Smooth muscle cell (in vitro differentiated cells): ENCODE measurements around the gene GPR162. TPM values are rescaled to one million over a fixed set of nuclear protein-coding genes. Genes with fewer than 3 reads are reported as not detected.
A peak's percentile ranks its signal among the peaks of the same experiment; 100 is the strongest.

ENCODE experiments used
- DNase-seq: peaks from one replicate; lab custom pipeline; 2025; ENCODE audit not compliant: unreplicated experiment; lab: John Stamatoyannopoulos, UW
- H2AFZ ChIP-seq: fragments of 200-600 bp; sonication (generic); 2 replicates; pipeline ENCODE4 v1.6.0; 2016; ENCODE audit warnings: antibody characterized with exemption, low read depth, mild to moderate bottlenecking
- H3F3A ChIP-seq: fragments of 200-600 bp; sonication (generic); 2 replicates; pipeline ENCODE4 v1.6.0; 2017; ENCODE audit warnings: antibody characterized with exemption, low read depth
- H3K27ac ChIP-seq: fragments of 200-600 bp; sonication (generic); 2 replicates; pipeline ENCODE4 v1.5.1; 2016; ENCODE audit warnings: low read depth, mild to moderate bottlenecking
- H3K27me3 ChIP-seq: fragments of 200-600 bp; sonication (generic); 2 replicates; pipeline ENCODE4 v1.6.1; 2016; ENCODE audit warnings: low read depth, mild to moderate bottlenecking
- H3K36me3 ChIP-seq: fragments of 200-600 bp; sonication (generic); 2 replicates; pipeline ENCODE4 v1.5.1; 2016; ENCODE audit warnings: low read depth
- H3K4me1 ChIP-seq: fragments of 200-600 bp; sonication (generic); 2 replicates; pipeline ENCODE4 v1.5.1; 2016; ENCODE audit warnings: low read depth
- H3K4me2 ChIP-seq: fragments of 200-600 bp; sonication (generic); 2 replicates; pipeline ENCODE4 v1.6.0; 2016; ENCODE audit warnings: mild to moderate bottlenecking
- H3K4me3 ChIP-seq: fragments of 200-600 bp; sonication (generic); 2 replicates; pipeline ENCODE4 v1.5.1; 2016; ENCODE audit warnings: mild to moderate bottlenecking
- H3K79me2 ChIP-seq: fragments of 200-600 bp; sonication (generic); 2 replicates; pipeline ENCODE4 v1.6.0; 2016; ENCODE audit warnings: low read depth, mild to moderate bottlenecking
- H3K9ac ChIP-seq: fragments of 200-600 bp; sonication (generic); 2 replicates; pipeline ENCODE4 v1.6.0; 2016; ENCODE audit warnings: low read depth
- H3K9me3 ChIP-seq: fragments of 200-600 bp; sonication (generic); replicated peaks from 2 replicates; pipeline ENCODE4 v1.5.1; 2016; ENCODE audit warnings: low read depth
- H4K20me1 ChIP-seq: fragments of 200-600 bp; sonication (generic); 2 replicates; pipeline ENCODE4 v1.6.0; 2016; ENCODE audit warnings: low read depth
- WGBS: methylation state at CpG from one replicate; pipeline ENCODE4 v1.1.7; 2016; ENCODE audit warnings: low lambda C conversion rate; 5-methylcytosine and 5-hydroxymethylcytosine counted together
- polyA plus RNA-seq: library from polyadenylated mRNA; unstranded; fragments of >200 nt; fragmentation: Nextera tagmentation; extraction: Ambion mirVana; gene quantifications from 2 replicates; pipeline ENCODE4 v1.2.1, GENCODE V29; 2016
- total RNA-seq: library from RNA; depleted of rRNA; stranded (reverse); fragments of >200 nt; gene quantifications from 2 replicates; pipeline ENCODE4 v1.2.3, GENCODE V29; 2014
- TF ChIP-seq, protein P1 (sequence below): fragments of 200-600 bp; sonication (generic); IDR thresholded peaks from 2 replicates; pipeline ENCODE4 v1.5.1; 2017; ENCODE audit warnings: borderline replicate concordance, mild to moderate bottlenecking, antibody characterized with exemption; ENCODE audit not compliant: insufficient read depth, poor library complexity, severe bottlenecking

Gene GPR162
- total and polyA plus RNA-seq, 2 experiments from 2014 or later: 0.76 to 2.1 TPM

DNA sequence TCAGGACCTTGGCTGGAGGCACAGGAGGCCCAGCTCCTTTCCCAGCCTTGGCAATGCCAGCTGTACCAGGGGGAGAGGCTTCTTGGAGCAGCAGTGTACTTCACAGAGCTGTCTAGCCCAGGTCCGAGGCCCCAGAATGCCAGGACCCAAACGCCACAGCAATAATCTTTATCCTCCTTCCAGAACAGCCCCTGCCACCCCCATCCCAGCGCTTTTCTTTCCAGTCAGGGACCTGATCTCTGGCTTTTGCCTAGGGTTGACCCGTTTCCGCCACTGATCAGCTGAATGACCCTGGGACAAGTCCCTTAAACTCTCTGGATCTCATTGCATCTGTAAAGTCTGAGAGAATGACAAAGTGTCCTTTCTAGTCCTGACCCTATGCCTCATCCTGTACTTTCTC is 44.2 kb upstream of the GPR162 start:
- Histone ChIP-seq H3K36me3 (no peaks in the 10 kb centered on the region), H2AFZ (no peak overlapping the region), H3K4me1 (peaks cover 35% of the 10 kb centered on the region), H3K4me3 (no peak overlapping the region), H4K20me1 (no peaks in the 10 kb centered on the region), H3K9ac (no peak overlapping the region), H3K27ac (no peak overlapping the region), H3F3A (no peaks in the 10 kb centered on the region), H3K4me2 (no peak overlapping the region), H3K27me3 (peaks cover 7% of the 10 kb centered on the region), H3K9me3 (no peaks in the 10 kb centered on the region), H3K79me2 (no peaks in the 10 kb centered on the region)
- WGBS: 94% methylated on average over 5 of the region's 5 CpGs
- TF ChIP-seq, protein P1, sequence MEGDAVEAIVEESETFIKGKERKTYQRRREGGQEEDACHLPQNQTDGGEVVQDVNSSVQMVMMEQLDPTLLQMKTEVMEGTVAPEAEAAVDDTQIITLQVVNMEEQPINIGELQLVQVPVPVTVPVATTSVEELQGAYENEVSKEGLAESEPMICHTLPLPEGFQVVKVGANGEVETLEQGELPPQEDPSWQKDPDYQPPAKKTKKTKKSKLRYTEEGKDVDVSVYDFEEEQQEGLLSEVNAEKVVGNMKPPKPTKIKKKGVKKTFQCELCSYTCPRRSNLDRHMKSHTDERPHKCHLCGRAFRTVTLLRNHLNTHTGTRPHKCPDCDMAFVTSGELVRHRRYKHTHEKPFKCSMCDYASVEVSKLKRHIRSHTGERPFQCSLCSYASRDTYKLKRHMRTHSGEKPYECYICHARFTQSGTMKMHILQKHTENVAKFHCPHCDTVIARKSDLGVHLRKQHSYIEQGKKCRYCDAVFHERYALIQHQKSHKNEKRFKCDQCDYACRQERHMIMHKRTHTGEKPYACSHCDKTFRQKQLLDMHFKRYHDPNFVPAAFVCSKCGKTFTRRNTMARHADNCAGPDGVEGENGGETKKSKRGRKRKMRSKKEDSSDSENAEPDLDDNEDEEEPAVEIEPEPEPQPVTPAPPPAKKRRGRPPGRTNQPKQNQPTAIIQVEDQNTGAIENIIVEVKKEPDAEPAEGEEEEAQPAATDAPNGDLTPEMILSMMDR: no peak
- DNase-seq: no peak

DNA sequence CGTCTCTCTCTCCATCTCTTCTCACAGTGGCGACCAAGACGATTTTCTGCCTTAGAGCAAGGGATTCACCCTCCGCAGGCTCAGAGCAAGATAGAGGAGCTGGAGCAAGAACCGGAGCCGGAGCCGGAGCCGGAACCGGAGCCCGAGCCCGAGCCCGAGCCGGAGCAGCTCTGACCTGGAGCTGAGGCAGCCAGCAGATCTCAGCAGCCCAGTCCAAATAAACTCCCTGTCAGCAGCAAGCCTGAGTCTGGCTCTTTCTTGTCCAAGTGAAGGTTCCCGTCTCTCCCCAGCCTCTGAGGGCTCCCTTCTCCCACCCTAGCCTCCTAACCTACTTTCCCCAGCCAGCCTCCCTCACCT is 43.4 kb upstream of the GPR162 start:
- no peaks in the 10 kb centered on the region for H3K9me3 ChIP-seq
- H3K4me2 ChIP-seq: peak overlapping the region; percentile 89
- peak overlapping the region; percentile 41 for H2AFZ ChIP-seq
- no peaks in the 10 kb centered on the region for H3K36me3 ChIP-seq
- no peaks in the 10 kb centered on the region for H3K79me2 ChIP-seq
- no peaks in the 10 kb centered on the region for H3F3A ChIP-seq
- WGBS: 29% methylated on average over 14 of the region's 14 CpGs
- no peak overlapping the region for H3K9ac ChIP-seq
- H3K4me3 ChIP-seq: peak overlapping the region; percentile 53
- DNase-seq: no peak
- H3K4me1 ChIP-seq: peaks cover 27% of the 10 kb centered on the region
- no peaks in the 10 kb centered on the region for H4K20me1 ChIP-seq
- TF ChIP-seq, protein P1: no peak
- H3K27ac ChIP-seq: no peak overlapping the region
- peaks cover 4% of the 10 kb centered on the region for H3K27me3 ChIP-seq

DNA sequence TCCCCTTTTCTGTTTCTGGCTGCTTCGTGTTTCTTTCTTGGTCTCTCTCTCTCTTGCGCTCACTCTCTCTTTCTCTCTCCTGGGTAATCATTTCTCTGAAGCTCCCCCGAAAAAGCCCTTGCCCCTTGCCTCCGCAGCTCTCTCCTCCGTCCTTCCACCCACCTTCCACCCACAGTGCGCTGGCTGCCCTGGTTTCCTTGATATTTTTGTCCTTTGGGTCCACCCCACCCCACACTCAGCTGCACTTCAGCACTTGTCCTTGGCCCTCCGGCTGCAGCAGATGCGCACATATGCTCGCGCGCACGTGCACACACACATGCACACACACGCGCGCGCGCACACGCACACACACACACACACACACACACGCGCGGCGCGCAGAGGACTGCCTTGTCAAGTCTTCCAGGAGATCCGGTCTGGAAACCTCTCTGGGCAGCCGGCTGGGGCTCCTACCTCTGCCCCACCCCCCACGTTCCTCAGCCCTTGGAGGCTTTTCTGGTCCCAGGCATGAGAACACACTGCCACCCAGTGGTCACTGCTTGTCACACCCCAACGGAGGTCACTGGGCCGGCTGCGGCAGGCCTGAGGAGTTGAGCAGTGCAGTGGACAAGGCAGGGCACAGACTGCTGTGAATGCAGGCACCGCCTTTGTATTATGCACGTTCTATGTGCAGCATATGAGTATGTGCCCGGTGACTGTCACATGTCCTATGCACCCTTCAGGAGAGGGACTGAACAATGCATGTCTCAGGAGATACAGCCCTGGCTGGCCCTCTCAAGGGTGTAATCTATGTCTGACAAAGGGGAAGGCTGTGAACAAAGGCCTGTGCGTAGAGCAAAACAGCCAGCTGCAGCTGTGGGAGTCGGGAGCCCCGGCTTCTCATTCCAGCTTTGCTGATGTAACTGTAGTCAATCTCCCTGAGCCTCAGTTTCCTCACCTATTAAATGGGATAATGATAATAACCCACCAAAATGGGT is 42.8 kb upstream of the GPR162 start:
- H3K9me3 ChIP-seq: no peaks in the 10 kb centered on the region
- peaks cover 21% of the 10 kb centered on the region for H3K4me1 ChIP-seq
- H3K4me3 ChIP-seq: peak overlapping the region; percentile 53
- no peak overlapping the region for H3K9ac ChIP-seq
- H4K20me1 ChIP-seq: no peaks in the 10 kb centered on the region
- H3K27me3 ChIP-seq: no peaks in the 10 kb centered on the region
- peak overlapping the region; percentile 41 for H2AFZ ChIP-seq
- H3K4me2 ChIP-seq: peak overlapping the region; percentile 89
- 10% methylated on average over 30 of the region's 35 CpGs for WGBS
- TF ChIP-seq, protein P1: peak; percentile 88
- no peaks in the 10 kb centered on the region for H3K79me2 ChIP-seq
- H3K27ac ChIP-seq: no peak overlapping the region
- no peaks in the 10 kb centered on the region for H3F3A ChIP-seq
- DNase-seq: peak; percentile 83
- H3K36me3 ChIP-seq: no peaks in the 10 kb centered on the region
